Neural crest cell (in vitro differentiated cells): ENCODE measurements around the gene KIF15. TPM values are rescaled to one million over a fixed set of nuclear protein-coding genes. Genes with fewer than 3 reads are reported as not detected.

Experiments used
- DNase-seq: peaks from one replicate; pipeline ENCODE4 v3.0.0; 2021; ENCODE audit warnings: low read depth, mixed read lengths, low spot score
- H3K27ac Mint-ChIP-seq: one replicate; pipeline ENCODE4 v1.8.0; 2021; ENCODE audit warnings: mild to moderate bottlenecking, mixed read lengths; ENCODE audit not compliant: unreplicated experiment
- H3K27me3 Mint-ChIP-seq: 2 replicates; pipeline ENCODE4 v1.8.0; 2021; ENCODE audit warnings: low read depth, mild to moderate bottlenecking, mixed read lengths
- H3K36me3 Mint-ChIP-seq: 2 replicates; pipeline ENCODE4 v1.8.0; 2021; ENCODE audit warnings: low read depth, mild to moderate bottlenecking, mixed read lengths
- H3K4me1 Mint-ChIP-seq: 2 replicates; pipeline ENCODE4 v1.8.0; 2021; ENCODE audit warnings: mixed read lengths
- H3K4me3 Mint-ChIP-seq: one replicate; pipeline ENCODE4 v1.8.0; 2021; ENCODE audit warnings: mild to moderate bottlenecking, mixed read lengths
- H3K9me3 Mint-ChIP-seq: 2 replicates; pipeline ENCODE4 v1.8.0; 2021; ENCODE audit warnings: mixed read lengths
- total RNA-seq: library from RNA; stranded (reverse); gene quantifications from 2 replicates; pipeline ENCODE4 v1.2.1, GENCODE V29; 2021
- TF ChIP-seq, protein P1 (sequence below): fragments of 200-600 bp; sonication (generic); conservative IDR thresholded peaks from 2 replicates; pipeline ENCODE4 v1.5.0; 2021; ENCODE audit warnings: antibody characterized with exemption, mild to moderate bottlenecking

KIF15 gene
- total RNA-seq, 1 donor from 2014 or later: 51.3 TPM

DNA sequence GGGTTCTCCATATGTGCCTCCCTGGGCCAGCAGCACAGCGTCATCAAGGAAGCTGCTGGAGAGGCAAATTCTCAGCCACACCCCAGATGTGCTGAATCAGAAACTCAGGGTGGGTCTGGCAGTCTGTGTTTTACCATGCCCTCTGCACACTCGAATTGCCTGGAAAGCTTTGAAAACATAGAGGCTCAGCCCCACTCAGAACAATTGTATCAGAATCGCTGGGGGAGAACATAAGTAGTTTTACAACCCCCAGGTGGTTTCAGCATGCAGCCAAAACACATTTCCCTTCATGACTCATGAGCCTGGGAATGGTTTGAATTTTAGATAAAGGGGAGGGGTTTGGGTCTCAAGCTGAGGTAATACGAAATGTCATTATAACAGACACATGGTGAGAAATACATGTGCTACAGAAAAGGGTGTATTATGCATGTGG, 122.4 kb downstream of the KIF15 start:
- TF ChIP-seq, protein P1, sequence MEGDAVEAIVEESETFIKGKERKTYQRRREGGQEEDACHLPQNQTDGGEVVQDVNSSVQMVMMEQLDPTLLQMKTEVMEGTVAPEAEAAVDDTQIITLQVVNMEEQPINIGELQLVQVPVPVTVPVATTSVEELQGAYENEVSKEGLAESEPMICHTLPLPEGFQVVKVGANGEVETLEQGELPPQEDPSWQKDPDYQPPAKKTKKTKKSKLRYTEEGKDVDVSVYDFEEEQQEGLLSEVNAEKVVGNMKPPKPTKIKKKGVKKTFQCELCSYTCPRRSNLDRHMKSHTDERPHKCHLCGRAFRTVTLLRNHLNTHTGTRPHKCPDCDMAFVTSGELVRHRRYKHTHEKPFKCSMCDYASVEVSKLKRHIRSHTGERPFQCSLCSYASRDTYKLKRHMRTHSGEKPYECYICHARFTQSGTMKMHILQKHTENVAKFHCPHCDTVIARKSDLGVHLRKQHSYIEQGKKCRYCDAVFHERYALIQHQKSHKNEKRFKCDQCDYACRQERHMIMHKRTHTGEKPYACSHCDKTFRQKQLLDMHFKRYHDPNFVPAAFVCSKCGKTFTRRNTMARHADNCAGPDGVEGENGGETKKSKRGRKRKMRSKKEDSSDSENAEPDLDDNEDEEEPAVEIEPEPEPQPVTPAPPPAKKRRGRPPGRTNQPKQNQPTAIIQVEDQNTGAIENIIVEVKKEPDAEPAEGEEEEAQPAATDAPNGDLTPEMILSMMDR: no peak
- Mint-ChIP-seq H3K4me3 (no peak overlapping the region), H3K4me1 (no peaks in the 10 kb centered on the region), H3K36me3 (no peaks in the 10 kb centered on the region), H3K27ac (no peak overlapping the region), H3K27me3 (peaks cover 3% of the 10 kb centered on the region), H3K9me3 (no peaks in the 10 kb centered on the region)
- DNase-seq: no peak

DNA sequence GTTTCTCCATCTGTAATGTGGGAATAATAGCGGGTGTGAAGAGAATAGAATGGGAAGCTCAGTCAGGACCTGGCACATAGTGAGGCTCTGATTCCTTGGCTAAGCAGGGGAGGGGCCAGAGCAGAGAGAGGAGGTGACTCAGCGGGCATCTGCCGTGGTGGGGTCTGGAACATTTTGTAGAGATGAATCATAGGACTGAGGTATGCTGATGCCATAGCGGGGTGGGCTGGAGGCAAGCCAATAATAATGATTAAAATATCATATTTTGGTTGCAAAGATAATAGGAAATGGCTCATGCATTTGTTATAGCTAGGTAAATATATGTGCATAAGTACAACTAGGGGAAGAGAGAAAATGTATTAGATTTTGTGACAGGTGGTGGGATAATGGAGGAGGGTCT, 124.0 kb downstream of the KIF15 start:
- no peak overlapping the region for H3K27ac Mint-ChIP-seq
- H3K27me3 Mint-ChIP-seq: peaks cover 3% of the 10 kb centered on the region
- no peaks in the 10 kb centered on the region for H3K4me1 Mint-ChIP-seq

DNA sequence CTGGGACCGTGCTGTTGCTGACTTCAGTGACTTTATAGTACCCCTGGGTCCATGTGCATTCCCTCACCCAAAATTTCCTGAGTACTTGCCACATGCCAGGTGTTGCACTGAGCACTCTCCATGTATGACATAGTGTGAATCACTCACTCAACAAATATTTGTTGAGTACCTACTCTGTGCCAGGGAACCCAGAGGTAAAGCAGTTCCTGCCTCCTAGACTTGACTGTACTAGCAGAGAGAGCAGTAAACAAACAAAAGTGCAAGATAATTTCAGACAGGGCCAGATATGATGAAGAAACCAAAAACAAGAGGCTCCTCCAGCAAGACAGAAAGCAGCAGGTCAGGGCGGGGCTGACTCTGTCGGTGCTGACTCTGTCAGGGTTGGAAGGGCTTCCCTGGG, 125.0 kb downstream of the KIF15 start:
- Mint-ChIP-seq H3K27ac (no peak overlapping the region), H3K4me1 (no peaks in the 10 kb centered on the region), H3K36me3 (no peaks in the 10 kb centered on the region), H3K9me3 (no peaks in the 10 kb centered on the region), H3K27me3 (peaks cover 3% of the 10 kb centered on the region), H3K4me3 (no peak overlapping the region)
- DNase-seq: no peak
- TF ChIP-seq, protein P1: no peak

More for the DNA sequence above, 124.0 kb downstream of the KIF15 start:
- Mint-ChIP-seq H3K9me3 (no peaks in the 10 kb centered on the region), H3K4me3 (no peak overlapping the region), H3K36me3 (no peaks in the 10 kb centered on the region)
- DNase-seq: no peak
- TF ChIP-seq, protein P1: no peak

DNA sequence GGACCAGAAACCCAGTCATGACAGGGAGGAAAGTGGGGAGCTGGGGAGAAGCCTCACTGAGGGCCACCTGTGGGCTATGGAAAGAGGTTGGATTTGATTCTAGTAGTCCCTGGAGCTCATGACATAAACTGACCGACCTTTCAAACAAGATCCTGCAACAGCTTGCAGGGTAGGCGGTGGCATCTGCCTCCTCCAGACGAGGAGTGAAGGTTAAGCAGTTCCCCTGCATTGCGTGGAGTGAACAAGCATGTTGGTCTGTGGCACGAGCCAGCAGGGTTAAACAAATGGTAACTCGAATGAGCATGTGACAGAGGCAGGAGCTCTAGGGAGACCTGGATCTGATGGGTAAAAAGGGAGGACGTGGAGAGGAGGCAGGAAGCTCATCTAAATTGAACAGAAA, 125.5 kb downstream of the KIF15 start:
- H3K4me1 Mint-ChIP-seq: no peaks in the 10 kb centered on the region
- DNase-seq: no peak

DNA sequence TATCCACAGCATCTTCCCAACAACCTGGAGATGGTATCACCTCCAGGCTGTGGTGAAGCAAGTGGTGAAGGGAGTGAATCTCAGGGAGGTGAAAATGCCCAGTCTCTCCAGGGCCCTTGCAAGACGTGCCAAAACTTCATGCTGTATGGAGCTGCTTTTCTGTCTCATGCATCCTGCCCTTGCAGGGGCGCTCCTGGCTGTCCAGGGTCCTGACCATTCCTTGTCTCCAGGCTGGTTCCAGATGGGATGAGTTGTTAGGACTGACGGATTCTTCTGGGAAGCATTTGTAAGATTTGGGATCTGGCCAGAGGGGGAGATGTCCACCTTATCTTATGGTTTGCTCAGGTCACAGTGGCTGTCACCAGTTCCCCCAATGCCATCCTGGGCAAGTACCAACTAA, 128.7 kb downstream of the KIF15 start:
- Mint-ChIP-seq H3K27me3 (peaks cover 3% of the 10 kb centered on the region), H3K9me3 (no peaks in the 10 kb centered on the region), H3K36me3 (no peaks in the 10 kb centered on the region), H3K4me1 (peaks cover 6% of the 10 kb centered on the region), H3K27ac (no peak overlapping the region), H3K4me3 (no peak overlapping the region)
- TF ChIP-seq, protein P1: no peak
- DNase-seq: no peak

More for the DNA sequence above, 125.5 kb downstream of the KIF15 start:
- Mint-ChIP-seq H3K27ac (no peak overlapping the region), H3K27me3 (peaks cover 3% of the 10 kb centered on the region), H3K9me3 (no peaks in the 10 kb centered on the region), H3K4me3 (no peak overlapping the region), H3K36me3 (no peaks in the 10 kb centered on the region)
- TF ChIP-seq, protein P1: no peak

DNA sequence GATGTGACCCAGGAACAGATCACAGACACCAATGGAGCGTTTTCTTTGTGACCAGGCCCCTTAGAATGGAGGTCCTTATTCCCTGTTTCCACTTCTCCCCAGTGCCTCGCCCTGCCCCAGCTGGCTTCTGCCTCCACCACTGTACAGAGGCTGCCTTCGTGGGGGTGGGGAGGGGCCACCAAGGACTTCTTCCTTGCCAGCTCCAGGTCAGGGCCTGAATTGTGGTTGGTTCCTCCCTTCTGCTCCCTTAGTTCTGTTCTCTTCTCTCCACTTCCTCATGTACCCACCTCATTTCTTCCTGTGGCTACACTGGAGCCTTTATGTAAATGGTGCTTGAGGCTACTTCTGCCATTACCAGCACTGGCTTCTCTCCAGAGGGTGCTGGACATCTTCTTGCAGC, 129.3 kb downstream of the KIF15 start:
- H3K4me1 Mint-ChIP-seq: peaks cover 6% of the 10 kb centered on the region
- TF ChIP-seq, protein P1: no peak
- DNase-seq: no peak
- peaks cover 3% of the 10 kb centered on the region for H3K27me3 Mint-ChIP-seq
- no peak overlapping the region for H3K27ac Mint-ChIP-seq
- no peaks in the 10 kb centered on the region for H3K9me3 Mint-ChIP-seq
- no peaks in the 10 kb centered on the region for H3K36me3 Mint-ChIP-seq
- H3K4me3 Mint-ChIP-seq: no peak overlapping the region
